ENCODE measurements around the gene RNF144A. TPM values are rescaled to one million over a fixed set of nuclear protein-coding genes. Genes with fewer than 3 reads are reported as not detected.

Gene RNF144A
- total RNA-seq, 4 donors from 2014 or later, result 27.3 to 47.3 (median 37.4) TPM

DNA sequence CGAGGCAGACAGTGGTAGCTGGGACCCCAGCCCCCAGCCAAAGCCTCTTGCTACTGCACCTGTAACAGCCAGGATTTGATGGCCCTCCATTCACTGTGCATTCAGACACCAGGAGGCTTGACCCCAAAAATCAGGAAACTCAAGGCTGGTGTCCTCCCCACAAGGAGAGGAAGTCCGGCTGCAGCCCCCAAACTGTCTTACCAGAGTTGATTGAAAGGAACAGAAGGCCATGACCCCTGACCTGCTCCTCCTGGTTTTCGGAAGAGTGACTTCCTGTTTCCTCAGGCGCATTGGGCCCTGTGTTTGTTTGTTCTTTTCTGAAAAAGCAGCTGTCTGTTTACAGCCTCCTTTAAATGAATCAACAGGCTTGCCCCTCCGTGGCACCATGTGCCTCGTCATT, 111.6 kb downstream of the RNF144A start:
- TF ChIP-seq POLR2A (IDR thresholded peaks at IDR 0.05), result no peak
- TF ChIP-seq, protein P1, sequence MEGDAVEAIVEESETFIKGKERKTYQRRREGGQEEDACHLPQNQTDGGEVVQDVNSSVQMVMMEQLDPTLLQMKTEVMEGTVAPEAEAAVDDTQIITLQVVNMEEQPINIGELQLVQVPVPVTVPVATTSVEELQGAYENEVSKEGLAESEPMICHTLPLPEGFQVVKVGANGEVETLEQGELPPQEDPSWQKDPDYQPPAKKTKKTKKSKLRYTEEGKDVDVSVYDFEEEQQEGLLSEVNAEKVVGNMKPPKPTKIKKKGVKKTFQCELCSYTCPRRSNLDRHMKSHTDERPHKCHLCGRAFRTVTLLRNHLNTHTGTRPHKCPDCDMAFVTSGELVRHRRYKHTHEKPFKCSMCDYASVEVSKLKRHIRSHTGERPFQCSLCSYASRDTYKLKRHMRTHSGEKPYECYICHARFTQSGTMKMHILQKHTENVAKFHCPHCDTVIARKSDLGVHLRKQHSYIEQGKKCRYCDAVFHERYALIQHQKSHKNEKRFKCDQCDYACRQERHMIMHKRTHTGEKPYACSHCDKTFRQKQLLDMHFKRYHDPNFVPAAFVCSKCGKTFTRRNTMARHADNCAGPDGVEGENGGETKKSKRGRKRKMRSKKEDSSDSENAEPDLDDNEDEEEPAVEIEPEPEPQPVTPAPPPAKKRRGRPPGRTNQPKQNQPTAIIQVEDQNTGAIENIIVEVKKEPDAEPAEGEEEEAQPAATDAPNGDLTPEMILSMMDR (IDR thresholded peaks at IDR 0.05), result no peak
- no peak for TF ChIP-seq EP300 (IDR thresholded peaks at IDR 0.05)
- Histone ChIP-seq H3K9me3 (no peaks in the 10 kb centered on the region), H3K36me3 (peaks cover 0 to 82% (median 2%) of the 10 kb centered on the region in 3 donors), H3K4me1 (peaks cover 0 to 32% (median 2%) of the 10 kb centered on the region in 4 donors), H3K4me3 (no peak overlapping the region), H3K27ac (no peak overlapping the region), H3K27me3 (no peaks in the 10 kb centered on the region)
- DNase-seq (ENCODE audit: low spot score in 2 of 2), result no peak
- 70 to 71% methylated on average over 6 of the region's 6 CpGs for WGBS, 2 donors

DNA sequence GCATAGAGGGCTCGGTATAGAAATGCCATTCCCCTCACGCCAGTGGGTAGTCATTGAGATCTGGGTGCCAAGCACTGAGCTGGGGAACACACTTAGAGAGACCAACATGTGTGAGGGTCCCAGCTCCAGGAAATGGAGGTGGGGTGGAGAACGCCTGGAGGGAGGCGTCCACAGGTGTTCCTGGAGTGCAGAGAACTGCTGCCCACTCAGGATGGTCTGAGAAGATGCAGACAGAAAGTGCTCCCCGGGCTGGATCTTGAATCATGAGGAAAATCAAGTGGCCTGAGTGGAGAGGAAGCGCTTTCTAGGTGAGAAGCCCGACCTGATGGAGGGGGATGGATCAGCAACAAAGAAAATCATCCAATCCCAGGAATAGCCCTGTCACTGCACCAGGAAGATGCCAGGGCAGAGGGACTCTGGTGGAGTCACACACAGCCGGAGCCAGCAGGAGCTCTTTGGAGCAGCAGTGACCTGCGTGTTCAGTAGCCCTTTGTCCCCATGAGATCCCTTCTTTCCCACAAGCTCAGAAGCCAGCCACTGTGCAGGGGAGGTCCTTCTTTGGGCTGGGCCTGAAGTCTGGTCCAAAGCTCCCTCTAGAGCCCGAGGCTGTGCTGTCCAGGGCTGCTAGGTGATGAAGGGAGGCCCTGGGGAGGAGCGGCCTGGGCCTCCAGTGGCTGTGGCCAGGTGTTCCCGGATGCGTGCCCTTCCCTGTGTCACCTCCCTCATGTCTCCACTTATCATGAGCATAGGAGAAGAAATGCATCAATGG, 112.3 kb downstream of the RNF144A start:
- WGBS, 2 donors, result 82 to 84% methylated on average over 13 of the region's 13 CpGs
- H3K27me3 ChIP-seq, result no peaks in the 10 kb centered on the region
- no peak overlapping the region for H3K4me3 ChIP-seq
- H3K27ac ChIP-seq, result no peak overlapping the region
- H3K9me3 ChIP-seq, result no peaks in the 10 kb centered on the region
- peaks cover 0 to 26% (median 2%) of the 10 kb centered on the region in 4 donors for H3K4me1 ChIP-seq
- no peak for DNase-seq (ENCODE audit: low spot score in 2 of 2)
- TF ChIP-seq, protein P1 (IDR thresholded peaks at IDR 0.05), result no peak
- TF ChIP-seq POLR2A (IDR thresholded peaks at IDR 0.05) (no peak), EP300 (IDR thresholded peaks at IDR 0.05) (no peak)
- peaks cover 0 to 82% (median 2%) of the 10 kb centered on the region in 3 donors for H3K36me3 ChIP-seq

GRCh38 chr2:7030810-7031209, 113.6 kb downstream of the RNF144A start:
- 88 to 90% methylated on average over 11 of the region's 11 CpGs for WGBS, 2 donors
- Histone ChIP-seq H3K27ac (peak overlapping the region in 1 of 4 donors; percentile 38), H3K9me3 (no peaks in the 10 kb centered on the region), H3K36me3 (peaks cover 0 to 85% (median 2%) of the 10 kb centered on the region in 3 donors), H3K4me1 (peaks cover 0 to 22% (median 2%) of the 10 kb centered on the region in 4 donors), H3K27me3 (no peaks in the 10 kb centered on the region), H3K4me3 (no peak overlapping the region)
- DNase-seq (ENCODE audit: low spot score in 2 of 2), result no peak
- no peak for TF ChIP-seq POLR2A (IDR thresholded peaks at IDR 0.05)
- no peak for TF ChIP-seq EP300 (IDR thresholded peaks at IDR 0.05)
- TF ChIP-seq, protein P1 (IDR thresholded peaks at IDR 0.05), result no peak

DNA sequence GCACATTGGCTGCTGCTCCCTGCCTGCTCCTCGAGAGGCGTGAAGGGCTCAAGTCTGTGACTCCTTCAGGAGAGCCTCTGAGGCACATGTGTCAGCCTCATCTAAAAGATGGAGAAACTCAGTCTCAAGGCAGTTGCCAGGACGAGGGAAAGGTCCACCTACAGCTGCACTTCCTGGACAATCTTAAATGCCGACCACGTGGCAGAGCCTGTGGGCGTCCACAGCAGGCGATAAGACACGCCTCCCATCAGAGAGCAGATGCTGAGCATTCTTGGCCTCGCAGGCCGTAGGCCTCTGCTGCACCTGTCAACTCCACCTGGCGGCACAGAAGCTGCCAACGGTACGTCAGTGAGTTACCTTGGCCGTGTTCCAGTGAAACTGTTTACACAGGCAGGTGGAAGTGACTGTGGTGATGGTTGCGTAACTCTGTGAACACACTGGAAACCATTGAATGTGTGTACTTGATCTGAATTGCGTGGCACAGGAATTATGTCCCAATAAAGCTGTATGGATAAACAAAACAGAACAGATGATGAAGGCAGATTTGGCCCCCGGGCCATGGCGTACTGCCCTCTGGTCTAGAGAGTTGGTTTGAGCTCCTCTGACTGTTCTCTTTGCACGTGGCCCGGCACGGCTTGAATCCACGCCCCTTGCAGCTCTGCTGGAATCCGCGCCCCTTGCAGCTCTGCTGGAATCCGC, 114.5 kb downstream of the RNF144A start:
- peaks cover 0 to 14% (median under 1%) of the 10 kb centered on the region in 4 donors for H3K4me1 ChIP-seq
- no peaks in the 10 kb centered on the region for H3K27me3 ChIP-seq
- WGBS, 2 donors, result 68 to 77% methylated on average over 21 to 25 of the region's 25 CpGs
- peak overlapping the region in 1 of 4 donors; percentile 38 for H3K27ac ChIP-seq
- peak in 1 of 2 donors; percentile 62 for TF ChIP-seq EP300 (IDR thresholded peaks at IDR 0.05)
- TF ChIP-seq POLR2A (IDR thresholded peaks at IDR 0.05), result no peak
- TF ChIP-seq, protein P1 (IDR thresholded peaks at IDR 0.05), result no peak
- no peaks in the 10 kb centered on the region for H3K9me3 ChIP-seq
- H3K4me3 ChIP-seq, result no peak overlapping the region
- no peak for DNase-seq (ENCODE audit: low spot score in 2 of 2)
- peaks cover 0 to 89% (median 2%) of the 10 kb centered on the region in 3 donors for H3K36me3 ChIP-seq

- TF ChIP-seq, protein P1 (IDR thresholded peaks at IDR 0.05), result no peak
- no peak overlapping the region for H3K4me3 ChIP-seq
- peaks cover 0 to 83% (median 2%) of the 10 kb centered on the region in 3 donors for H3K36me3 ChIP-seq
- H3K27me3 ChIP-seq, result no peaks in the 10 kb centered on the region
- peaks cover 0 to 13% (median under 1%) of the 10 kb centered on the region in 4 donors for H3K4me1 ChIP-seq
- H3K27ac ChIP-seq, result no peak overlapping the region
- no peaks in the 10 kb centered on the region for H3K9me3 ChIP-seq
- no peak for DNase-seq (ENCODE audit: low spot score in 2 of 2)
- WGBS, 2 donors, result 96 to 97% methylated on average over 16 of the region's 16 CpGs
Measured at GRCh38 chr2:7032371-7032770, 115.2 kb downstream of the RNF144A start.

All from tibial nerve (tissue), 4 donors.